Brain pericyte (primary cell): ENCODE measurements around the gene CDH4.

ENCODE experiments used
- DNase-seq: peaks from one replicate; pipeline ENCODE4 v3.0.0-alpha.2; 2012; ENCODE audit warnings: low read depth, low spot score

The CDH4 gene

DNA sequence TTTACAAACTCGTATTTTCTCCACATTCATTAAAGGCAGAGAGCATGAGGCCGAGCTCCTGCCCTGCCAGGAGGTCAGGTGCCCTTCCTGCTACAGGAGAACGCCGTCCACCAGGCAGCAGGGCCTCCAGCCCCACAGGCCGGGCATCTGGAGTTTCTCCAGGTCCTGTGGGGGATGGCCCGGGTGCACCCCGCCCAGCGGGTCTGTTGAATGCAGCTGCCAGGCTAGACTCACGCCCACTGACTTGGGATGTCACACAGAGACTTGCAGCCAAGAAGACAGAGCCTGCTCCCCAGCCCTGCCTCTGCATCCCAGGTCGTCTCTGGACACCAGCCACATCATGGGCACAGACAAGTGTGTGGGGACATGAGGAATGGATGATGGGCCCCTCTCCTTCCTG, 376.4 kb downstream of the CDH4 start:
- DNase-seq: no peak

DNA sequence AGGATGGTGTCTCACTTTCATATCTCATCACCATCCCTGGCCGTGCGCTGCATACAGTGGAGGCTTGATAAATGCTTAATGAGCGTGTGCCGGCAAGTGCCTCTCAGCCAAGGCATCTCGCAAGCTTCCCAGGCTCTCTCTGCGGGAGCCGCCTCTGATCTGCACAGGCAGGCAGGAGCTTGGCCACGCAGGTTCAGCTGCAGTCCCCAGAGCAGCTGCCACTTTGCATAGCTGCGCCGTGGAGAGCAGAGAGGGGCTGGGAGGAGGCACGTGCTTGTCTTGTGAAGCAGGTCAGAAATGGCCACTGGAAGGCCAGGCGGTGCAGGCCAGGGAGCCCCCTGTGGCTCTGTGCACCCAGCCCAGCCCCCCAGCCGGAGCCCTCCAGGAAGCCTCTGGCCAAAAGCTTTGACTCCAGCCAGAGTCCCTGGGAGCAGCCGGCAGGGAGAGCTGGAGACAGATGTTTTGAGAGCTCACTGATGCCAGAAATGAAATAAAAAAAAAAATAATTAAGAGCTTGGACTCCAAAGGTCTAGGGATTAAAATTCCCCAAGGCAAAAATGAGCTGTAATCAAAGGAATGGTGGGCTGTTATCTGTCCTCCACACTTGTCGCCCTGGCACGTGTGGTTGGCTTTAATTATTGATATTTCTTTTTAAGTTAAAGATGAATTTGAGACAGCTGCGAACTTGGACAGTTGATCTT, 377.0 kb downstream of the CDH4 start:
- no peak for DNase-seq

DNA sequence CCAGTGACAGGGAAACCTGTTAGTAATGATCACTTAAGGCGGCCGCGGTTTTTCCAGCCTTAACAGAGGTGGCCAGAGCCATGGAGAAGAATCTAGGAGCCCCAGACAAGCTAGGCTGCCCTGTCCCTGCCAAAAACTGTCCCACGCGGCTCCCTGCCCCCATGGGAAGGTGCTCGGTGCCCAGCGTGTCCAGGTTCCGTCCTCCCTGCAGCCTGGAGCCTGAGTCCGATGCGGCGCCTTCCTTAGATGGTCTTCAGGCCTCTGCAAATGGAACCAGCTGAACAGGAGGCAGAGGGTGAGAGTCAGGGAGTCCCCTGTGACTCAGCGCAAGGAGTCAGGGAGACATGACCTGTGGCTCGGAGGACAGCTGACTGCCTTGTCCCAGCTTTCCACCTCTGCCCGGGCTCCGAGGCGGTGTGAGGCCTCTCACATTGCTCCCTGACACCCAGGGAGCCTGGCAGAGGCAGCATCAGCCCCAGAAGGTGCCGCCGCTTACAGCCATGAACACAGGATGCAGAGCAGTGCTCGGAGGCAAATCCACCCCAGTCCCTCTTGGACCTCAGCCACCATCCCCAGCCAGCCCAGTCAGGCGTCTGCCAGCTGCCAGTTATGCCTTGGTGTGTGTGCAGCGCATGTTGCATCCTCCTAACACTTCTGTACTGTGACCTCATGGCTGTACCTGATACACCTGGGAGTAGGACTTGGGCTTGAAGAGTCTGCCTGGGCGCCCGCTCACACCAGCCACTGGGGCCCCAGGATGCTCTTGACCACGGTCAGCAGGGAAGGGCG, 377.7 kb downstream of the CDH4 start:
- DNase-seq: no peak

DNA sequence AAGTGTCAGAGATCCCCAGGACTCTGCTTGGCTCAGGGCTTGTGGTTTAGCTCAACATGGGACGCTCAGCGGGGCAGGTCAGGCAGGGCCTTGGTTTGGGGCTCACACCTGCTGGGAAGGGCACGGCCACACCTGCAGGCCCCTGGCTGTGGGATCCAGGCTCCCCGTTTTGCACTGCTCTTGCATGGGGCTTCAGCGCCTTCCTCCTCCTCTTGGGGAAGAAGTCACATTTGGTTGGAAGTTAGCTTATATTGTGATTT, 378.3 kb downstream of the CDH4 start:
- no peak for DNase-seq

DNA sequence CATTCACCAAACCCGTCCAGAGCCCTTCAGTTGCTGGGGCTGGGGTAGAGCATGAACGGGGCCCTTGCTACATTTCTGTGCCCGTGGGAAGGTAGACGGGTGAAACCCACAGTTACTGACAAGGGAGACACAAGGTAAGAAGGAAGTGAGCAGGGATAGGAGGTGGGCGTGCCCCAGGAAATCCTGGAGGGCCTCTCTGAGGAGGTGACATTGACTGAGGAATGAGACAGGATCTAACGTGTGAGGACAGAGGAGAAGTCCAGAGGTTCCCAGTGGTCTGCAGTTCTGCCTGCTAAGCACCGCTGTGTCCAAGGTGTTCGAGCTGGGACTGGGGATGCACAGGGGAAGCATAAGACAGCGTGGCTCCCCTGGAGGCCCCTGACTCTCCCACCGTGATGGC, 378.8 kb downstream of the CDH4 start:
- DNase-seq: no peak

DNA sequence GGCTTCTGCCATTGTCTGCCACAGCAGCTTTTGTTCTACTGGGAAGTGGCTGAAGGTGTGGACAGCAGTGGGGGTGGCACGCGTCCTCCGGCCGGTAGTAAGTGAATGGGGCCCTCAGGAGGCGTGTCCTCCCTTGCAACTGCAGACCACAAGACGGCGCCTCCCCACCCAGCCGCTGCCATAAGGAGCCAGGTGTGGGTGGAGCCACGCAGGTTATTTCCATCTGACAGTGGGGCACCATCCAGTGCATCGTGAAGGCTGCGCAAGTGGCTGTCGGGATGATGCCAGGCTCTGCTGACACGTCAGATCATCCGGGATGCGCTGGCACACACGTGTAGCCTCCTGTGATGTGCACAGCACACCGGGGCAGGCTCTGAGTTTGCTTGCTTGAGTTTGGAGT, 379.7 kb downstream of the CDH4 start:
- DNase-seq: no peak

DNA sequence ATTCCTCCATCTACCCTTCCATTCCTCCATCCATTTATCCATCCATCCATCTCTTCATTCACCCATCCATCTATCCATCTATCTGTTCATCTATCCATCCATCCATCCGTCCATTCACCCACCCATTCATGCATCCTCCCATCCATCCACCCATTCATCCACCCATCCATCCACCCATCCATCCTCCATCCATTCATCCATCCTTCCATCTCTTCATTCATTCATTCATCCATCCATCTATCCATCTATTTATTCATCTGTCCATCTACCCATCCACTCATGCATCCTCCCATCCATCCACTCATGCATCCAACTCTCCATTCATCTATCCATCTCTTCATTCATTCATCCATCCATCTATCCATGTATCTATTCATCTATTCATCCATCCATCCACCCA, 380.9 kb downstream of the CDH4 start:
- no peak for DNase-seq

DNA sequence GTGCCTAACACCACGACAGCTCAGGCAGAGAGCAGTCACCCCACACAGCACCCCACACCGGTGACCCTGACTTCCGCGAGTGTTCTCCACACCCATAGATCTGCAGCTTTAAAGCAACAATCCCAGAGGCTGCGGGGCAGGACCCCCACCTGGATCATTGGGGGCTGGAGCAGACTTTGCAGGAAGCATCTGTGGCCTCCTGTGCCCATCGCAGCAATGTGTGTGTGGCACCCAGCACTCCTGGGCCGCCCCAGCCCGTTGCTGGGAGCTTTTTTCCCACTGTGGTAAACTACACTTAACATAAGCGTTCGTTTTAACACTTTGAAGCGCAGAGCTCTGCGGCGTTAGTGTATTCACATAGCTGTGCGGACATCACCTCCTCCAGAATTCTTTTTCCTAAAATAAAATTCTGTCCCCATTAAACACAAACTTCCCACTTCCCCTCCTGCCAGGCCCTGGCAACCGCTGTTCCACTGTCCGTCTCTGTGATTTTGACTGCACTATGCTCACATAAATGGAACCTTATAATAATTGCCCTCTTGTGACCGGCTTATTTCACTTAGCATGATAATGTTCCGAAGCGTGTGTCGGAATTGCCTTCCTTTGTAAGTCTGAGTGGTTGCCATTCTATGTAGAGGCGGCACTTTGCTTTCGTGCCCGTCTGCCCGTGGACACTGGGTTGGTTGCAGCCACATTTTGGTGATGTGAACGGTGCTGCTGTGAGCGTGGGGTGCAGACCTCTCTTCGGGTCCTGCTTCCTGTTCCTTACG, 382.5 kb downstream of the CDH4 start:
- no peak for DNase-seq

DNA sequence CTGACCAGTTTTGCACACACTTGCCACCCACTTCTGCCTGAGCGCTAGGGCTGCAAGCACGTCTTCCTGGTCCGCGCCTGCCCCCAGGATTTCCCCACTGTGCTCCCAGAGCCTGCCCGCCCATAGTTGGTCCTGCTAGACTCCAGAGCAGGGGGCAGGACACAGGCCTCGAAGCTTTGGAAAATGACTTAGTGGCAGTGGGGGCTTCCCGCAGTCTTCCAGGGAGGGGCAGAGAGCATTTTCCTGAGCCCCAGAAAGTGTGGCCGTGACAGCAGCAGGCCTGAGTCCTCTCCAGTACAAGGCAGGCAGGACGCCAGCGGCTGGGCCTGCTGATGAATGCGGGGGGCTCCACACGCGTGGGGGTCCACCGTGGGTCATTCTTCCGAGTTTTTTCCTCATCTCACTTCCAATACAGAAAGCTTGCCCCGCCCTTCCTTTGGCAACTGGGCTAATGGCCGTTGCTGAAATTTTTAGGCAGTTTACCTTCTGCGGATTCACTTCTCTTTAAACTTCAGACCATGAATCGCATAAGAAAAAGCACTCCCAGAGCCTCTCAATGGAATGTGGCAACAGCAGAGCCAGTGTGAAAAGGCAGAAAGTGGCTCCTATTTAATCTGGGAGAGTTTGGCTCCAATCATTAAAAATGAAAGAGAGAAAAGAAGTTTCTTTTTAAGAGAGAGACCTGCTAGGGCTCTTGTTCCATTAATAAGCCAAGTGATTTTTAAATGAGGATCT, 383.8 kb downstream of the CDH4 start:
- DNase-seq: no peak

DNA sequence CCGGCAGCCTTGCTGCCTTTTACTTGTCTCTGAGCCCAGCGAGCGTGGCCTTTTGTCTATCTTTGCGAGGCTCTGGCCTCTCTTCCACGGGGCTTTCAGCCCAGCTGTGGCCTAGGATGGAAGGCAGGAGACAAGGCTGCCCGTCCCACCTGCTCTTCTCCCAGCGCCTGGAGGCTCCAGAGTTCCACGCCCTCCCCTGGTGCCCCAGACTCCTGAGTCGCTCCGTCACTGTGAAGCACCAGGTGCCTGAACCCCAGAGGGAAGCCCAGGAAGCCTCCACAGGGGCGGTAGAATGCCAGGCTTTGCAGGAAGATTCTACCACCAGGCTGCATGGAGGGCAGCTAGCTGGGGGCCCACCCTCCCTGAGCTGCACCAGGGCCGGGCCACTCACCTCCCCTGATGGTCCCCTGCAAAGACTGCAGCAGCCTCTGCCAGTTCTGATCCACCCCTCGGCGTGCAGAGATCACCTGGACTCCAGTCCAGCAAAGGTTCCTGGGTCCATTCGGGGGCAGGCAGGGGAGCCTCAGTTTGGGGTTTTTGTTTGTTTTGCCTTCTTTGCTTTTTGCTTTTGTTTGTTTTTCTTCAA, 384.6 kb downstream of the CDH4 start:
- no peak for DNase-seq

DNA sequence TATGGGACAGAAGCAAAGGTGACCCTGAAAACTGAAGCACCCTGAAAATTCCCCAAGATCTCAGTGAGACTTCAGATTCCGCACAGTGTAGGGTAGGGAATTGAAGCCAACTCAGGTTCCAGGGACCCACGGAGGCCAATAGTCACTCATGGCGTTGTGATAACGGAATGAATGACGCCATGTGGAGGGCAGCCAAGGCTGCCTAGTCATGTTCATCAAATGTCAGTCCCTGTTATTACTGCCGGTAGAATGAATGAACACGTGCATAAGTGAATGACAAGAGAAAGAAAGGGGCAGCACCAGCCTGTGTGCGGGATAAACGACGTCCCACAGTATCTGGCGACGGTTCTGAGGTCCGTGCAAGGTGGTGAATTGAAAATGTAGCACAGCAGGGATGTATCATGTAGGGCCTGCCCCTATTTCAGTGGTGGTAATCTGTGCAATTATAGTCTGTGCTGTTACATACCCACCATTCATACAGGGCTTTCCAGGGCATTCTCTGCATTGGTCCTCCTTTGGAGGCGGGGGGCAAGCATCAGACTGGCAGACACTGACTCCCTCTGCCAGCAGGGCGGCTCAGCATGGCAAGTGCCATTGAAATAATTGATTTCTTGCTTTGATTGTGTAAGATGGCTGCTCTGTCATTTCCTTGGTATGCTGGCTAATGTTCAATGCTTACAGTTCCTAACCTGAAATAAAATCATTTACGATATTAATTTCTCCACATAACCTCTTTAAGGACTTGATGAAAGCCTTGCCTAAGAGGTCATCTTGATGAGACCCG, 386.9 kb downstream of the CDH4 start:
- no peak for DNase-seq

DNA sequence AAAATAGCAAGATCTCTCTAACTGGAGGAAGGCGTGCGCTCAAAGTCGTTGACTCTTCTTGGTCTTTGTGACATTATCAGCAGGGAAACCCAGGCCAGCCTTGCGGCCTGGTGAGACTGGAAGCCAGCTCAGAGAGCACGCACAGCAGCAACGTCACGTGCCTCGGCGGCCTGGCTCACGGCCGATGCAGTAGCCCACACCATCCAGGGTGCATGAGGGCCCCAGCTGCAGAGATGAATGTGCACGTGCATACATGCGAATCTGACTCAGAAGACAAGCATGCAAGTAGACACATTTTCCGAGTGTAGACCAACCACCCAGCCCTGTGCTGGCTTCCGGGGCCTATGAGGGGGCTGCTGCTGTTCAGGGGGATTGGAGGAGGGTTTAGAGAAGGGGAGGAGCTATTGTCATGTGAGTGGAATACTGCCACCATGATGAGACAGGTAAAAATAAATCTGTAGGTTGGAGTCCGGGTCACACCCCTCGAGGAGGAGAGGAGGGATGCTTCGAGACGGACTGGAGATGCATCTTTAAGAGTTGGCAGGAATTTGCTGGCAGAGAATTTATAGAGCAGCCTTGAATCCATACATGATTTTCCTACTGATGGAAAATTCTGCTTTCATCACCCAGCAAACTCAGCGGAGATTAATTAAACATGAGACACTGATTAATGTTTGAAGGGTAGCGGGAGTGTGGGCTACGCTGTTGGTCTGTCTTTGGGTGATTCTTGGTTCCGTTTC, 388.2 kb downstream of the CDH4 start:
- DNase-seq: no peak

DNA sequence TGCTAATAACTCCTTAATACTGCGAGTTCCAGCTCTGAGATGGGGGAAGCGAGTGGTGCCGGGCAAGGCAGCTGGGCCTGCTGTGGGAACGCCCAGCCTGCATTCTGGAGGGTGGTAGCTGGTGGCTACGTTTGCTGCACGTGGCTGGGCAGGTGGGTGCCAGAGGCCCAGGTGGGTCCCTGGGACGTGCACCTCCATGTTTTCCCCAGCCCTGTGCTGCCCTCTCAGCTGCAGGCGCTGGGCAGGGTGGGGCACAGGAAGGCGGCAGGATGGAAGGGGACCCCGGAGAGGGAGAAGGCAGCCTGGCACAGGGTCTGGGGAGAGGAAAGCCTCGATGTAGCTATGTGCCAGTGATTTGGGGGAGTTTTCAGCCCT, 388.8 kb downstream of the CDH4 start:
- no peak for DNase-seq

DNA sequence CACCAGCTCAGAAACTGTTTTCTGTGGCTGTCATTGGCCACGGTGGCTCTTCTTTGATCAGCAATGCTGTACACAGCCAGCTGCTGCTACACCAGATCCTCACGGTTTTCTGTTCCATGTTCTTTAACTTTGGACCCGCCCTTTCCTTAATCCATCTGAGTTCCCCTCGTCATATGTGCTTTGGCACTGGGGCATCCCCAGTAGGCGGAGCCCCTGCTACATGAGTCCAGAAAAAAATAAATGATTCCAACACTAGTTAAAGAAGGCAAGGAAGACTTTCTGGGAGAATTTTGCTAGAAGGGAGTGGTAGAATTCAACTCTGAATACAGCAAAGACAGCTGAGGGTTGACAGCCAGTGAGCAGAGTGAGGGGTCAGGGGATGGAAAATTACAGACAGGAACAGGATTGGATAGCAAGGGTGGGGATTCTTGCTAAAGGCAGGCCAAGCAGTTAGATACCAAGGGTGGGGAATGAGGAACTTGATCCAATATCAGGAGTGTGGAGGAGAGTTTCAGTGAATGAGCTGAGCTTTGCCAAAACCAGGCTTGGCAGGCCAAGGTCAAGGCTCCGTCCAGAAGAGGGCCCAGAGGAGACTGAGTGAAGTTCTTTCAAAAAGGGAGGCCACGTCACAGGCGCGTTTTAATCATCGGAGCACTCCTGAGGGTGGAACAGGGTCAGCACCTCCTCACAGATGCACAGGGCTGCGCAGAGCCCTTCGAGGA, 391.8 kb downstream of the CDH4 start:
- DNase-seq: no peak

DNA sequence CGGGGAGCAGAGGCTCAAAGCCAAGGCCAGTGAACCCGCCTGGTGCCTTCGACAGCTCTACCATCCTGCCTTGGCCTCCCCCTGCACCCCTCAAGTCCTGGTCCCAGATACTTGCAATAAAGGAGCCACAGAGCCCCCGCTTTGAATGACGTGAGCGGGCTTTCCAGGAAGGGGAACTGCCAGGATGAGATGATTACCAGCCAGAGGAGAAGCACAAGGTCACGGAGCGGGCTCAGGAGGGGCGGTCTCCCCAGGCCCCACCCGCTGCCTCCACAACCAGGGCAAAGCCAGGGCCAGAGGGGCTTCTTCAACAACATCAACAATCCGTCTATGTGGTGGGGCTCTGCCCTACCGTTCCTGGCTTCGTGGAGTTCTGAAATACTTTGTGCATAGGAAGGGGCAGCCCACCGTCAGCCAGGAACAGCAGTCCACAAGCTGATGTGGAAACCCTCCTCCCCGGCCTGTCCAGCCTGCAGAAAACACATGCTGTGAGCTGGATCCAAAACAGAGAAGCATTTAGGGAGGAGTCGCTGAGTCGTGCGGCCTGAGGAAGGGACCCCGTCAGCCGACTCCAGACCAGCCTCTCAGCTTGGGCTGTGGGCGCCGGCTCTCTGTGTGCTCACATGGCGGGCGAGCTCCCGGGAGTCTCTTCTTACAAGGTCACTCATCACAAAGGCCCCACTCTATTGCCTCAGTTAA, 392.5 kb downstream of the CDH4 start:
- DNase-seq: no peak

DNA sequence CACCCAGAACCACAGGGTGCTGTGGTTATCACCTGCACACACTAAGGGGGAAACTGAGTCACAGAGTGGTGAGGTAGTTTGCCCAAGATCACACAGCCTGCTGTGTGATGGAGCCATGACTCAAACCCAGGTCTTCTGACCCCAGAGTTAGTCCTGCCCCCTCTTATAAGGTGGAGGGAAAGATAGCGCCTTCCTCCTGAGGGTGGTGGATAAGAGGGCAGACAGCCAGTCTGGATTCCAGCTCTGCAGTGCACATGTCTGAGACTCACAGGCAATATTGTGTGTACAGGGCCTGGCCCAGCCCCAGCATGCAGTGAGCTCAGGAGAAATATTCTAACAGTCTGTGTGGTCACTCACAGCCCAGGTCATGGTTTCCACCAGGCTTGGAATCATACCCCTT, 393.7 kb downstream of the CDH4 start:
- no peak for DNase-seq

DNA sequence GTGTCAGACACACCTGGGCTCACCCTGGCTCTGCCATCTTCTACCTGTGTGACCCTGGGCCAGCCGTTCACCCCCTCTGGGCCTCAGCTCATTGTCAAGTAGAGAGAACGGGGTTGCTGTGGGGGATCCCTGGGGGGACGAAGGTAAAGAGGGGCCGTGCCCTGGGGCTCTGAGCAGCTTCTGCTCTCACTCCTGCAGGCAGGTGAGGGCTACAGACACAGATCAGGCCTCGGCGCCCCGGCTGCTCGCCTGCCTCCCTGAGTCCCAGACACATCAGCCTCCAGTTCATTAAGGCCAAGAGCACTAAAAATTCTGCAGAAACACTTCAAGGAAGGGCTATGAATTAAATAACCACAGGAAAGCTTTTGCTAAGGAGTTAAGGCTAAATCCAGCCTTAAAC, 394.4 kb downstream of the CDH4 start:
- DNase-seq: no peak

DNA sequence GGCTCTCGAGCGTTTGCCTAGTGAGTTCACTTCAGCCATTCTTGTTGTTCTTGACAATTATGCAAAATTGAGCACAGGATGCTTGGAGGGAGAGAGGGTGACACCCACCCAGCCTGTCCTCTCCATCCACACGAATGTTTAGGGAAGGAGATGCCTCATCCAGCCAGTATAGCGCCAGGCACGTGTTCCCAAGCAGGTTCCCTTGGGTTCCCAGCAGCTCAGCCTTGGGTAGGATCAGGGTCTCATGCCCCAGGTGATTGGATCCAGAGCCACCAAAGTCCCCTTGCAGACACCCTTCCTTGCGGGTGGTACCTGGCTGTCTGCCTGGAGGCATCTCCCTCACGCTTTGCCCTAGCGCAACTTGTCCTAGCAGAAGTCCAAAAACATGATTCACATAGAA, 394.9 kb downstream of the CDH4 start:
- no peak for DNase-seq

DNA sequence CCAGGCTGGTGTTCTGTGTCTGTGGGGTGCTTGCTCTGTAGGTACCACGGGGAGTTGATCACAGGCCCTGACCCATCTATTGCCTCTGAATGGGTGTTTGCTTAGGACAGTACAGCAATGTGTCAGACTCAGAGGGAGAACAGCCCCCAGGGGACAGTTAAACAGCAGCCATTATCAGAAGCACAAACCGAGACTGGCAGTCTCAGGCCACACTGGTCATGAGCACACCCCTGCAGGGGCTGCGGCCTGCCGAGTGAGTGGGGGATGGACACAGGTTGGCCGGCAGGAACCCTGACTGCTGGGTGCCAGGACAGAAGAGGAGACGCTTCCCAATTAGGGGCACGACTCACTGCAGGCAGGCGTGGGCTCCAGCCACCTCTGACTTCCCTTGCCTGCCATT, 395.6 kb downstream of the CDH4 start:
- no peak for DNase-seq
